Esophagus muscularis mucosa (tissue), 4 donors: Measurements from ENCODE around the gene MBOAT2. TPM values are rescaled to one million over a fixed set of nuclear protein-coding genes. Genes with fewer than 3 reads are reported as not detected.
"Not testable (repeated sequence)": the region's sequence is repeated elsewhere in the genome, so short reads cannot be mapped to it uniquely, and the experiment has no call there.

ENCODE experiments used
- DNase-seq: peaks from one replicate; pipeline ENCODE4 v3.0.0-alpha.2; 2017; ENCODE audit errors: extremely low spot score
- H3K27ac ChIP-seq, 4 donors: fragments of 200-600 bp; sonication (generic); replicated peaks in 1 of 4; 1 replicate in 3 of 4; 2 replicates in 1 of 4; pipeline ENCODE4 v1.5.1; 2016 to 2019; ENCODE audit warnings: mild to moderate bottlenecking in 1 of 4
- H3K27me3 ChIP-seq, 4 donors: fragments of 200-600 bp; sonication (generic); one replicate each; pipeline versions ENCODE4 v1.5.1 to v1.6.0; 2016 to 2019
- H3K36me3 ChIP-seq, 4 donors: fragments of 200-600 bp; sonication (generic); one replicate each; pipeline ENCODE4 v1.5.1; 2016 to 2019
- H3K4me1 ChIP-seq, 4 donors: fragments of 200-600 bp; sonication (generic); one replicate each; pipeline ENCODE4 v1.5.1; 2016 to 2019
- H3K4me3 ChIP-seq, 4 donors: fragments of 200-600 bp; sonication (generic); 1 replicate in 2 of 4; 2 replicates in 2 of 4; pipeline ENCODE4 v1.5.1; 2016 to 2019; ENCODE audit warnings: mild to moderate bottlenecking in 4 of 4, moderate library complexity in 1 of 4
- H3K9me3 ChIP-seq, 4 donors: fragments of 200-600 bp; sonication (generic); 1 replicate in 3 of 4; 2 replicates in 1 of 4; pipeline ENCODE4 v1.5.1; 2016 to 2019
- CTCF ChIP-seq, 3 experiments: fragments of 200-600 bp in 2 of 3; fragments of 450-650 bp in 1 of 3; sonication (generic) in 2 of 3; IDR thresholded peaks; one replicate each; pipeline ENCODE4 v1.5.1; 2017 to 2019; ENCODE audit warnings: antibody characterized with exemption in 3 of 3, mild to moderate bottlenecking in 2 of 3, moderate library complexity in 1 of 3
- EP300 ChIP-seq: sonication (generic); formaldehyde crosslinking; IDR thresholded peaks from one replicate; pipeline ENCODE4 v1.6.1; 2017; ENCODE audit warnings: antibody characterized with exemption
- POLR2A ChIP-seq: fragments of 450-650 bp; IDR thresholded peaks from one replicate; pipeline ENCODE4 v1.6.1; 2017; ENCODE audit warnings: antibody characterized with exemption, moderate library complexity, mild to moderate bottlenecking, low read depth
- POLR2AphosphoS5 ChIP-seq, 2 donors: sonication (generic); formaldehyde crosslinking; IDR thresholded peaks; one replicate each; pipeline ENCODE4 v1.6.1; 2017; ENCODE audit warnings: antibody characterized with exemption in 2 of 2
- WGBS: methylation state at CpG from one replicate; pipeline ENCODE4 v1.1.5; 2018; 5-methylcytosine and 5-hydroxymethylcytosine counted together
- intact Hi-C: fragments of 100-400 bp; cut with DNase I; formaldehyde crosslinking; loops from one replicate; pipeline ENCODE4 v1.15.1; 2023
- total RNA-seq, 4 donors: library from RNA; depleted of rRNA; stranded (reverse); fragments of >200 nt; gene quantifications; one replicate each; pipeline versions ENCODE4 v1.1.0 to v1.2.1, GENCODE V29; 2016

The MBOAT2 gene
- total RNA-seq, 4 donors from 2014 or later = 14.1 to 19.9 (median 17.0) TPM

- no peaks in the 10 kb centered on the region for H3K9me3 ChIP-seq
- H3K4me1 ChIP-seq = no peaks in the 10 kb centered on the region
- no peak overlapping the region for H3K27ac ChIP-seq
- 91% methylated on average over 3 of the region's 3 CpGs for WGBS
- intact Hi-C loops = no loop called here
- no peak for TF ChIP-seq CTCF (IDR thresholded peaks at IDR 0.05)
- TF ChIP-seq POLR2AphosphoS5 (IDR thresholded peaks at IDR 0.05) = no peak
- no peak for TF ChIP-seq EP300
- no peak for TF ChIP-seq POLR2A
- DNase-seq = no peak
- H3K36me3 ChIP-seq = peaks cover 0 to 22% (median 0%) of the 10 kb centered on the region in 4 donors
- H3K27me3 ChIP-seq = no peaks in the 10 kb centered on the region
- no peak overlapping the region for H3K4me3 ChIP-seq
Observed at GRCh38 chr2:8935982-8936381, 67.5 kb downstream of the MBOAT2 start.

GRCh38 chr2:8934338-8934737 lies 69.1 kb downstream of the MBOAT2 start:
- intact Hi-C loops = no loop called here
- Histone ChIP-seq H3K27me3 (no peaks in the 10 kb centered on the region), H3K36me3 (peaks cover 0 to 16% (median 0%) of the 10 kb centered on the region in 4 donors), H3K4me3 (no peak overlapping the region), H3K4me1 (no peaks in the 10 kb centered on the region), H3K27ac (no peak overlapping the region), H3K9me3 (no peaks in the 10 kb centered on the region)
- no peak for DNase-seq
- TF ChIP-seq POLR2A = no peak
- no peak for TF ChIP-seq CTCF (IDR thresholded peaks at IDR 0.05)
- TF ChIP-seq POLR2AphosphoS5 (IDR thresholded peaks at IDR 0.05) = no peak

DNA sequence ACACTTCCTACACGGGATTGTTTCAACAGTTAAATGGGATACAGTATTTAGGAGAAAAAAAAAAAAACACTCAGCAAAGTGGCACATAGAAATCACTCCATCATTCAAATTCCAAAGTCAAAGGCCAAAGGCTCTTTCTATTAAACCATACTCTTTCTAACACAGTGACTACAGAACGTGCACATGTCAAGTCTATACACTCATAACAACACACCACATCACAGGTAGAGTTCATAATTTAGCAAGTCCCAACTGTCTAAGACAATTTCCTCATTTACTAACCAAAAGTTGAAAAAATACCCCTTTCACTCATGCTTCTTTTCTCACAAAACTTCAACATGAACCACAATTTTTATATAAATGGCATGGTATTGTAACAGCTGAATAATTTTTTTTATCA lies 70.8 kb downstream of the MBOAT2 start:
- H3K36me3 ChIP-seq = peaks cover 0 to 7% (median 0%) of the 10 kb centered on the region in 4 donors
- H3K4me1 ChIP-seq = no peaks in the 10 kb centered on the region
- intact Hi-C loops = no loop called here
- WGBS = 90% methylated on average over 2 of the region's 2 CpGs
- H3K4me3 ChIP-seq = no peak overlapping the region
- DNase-seq = no peak
- no peaks in the 10 kb centered on the region for H3K27me3 ChIP-seq
- H3K9me3 ChIP-seq = no peaks in the 10 kb centered on the region
- TF ChIP-seq EP300 (no peak), POLR2AphosphoS5 (IDR thresholded peaks at IDR 0.05) (no peak), POLR2A (no peak), CTCF (IDR thresholded peaks at IDR 0.05) (no peak)
- no peak overlapping the region for H3K27ac ChIP-seq

DNA sequence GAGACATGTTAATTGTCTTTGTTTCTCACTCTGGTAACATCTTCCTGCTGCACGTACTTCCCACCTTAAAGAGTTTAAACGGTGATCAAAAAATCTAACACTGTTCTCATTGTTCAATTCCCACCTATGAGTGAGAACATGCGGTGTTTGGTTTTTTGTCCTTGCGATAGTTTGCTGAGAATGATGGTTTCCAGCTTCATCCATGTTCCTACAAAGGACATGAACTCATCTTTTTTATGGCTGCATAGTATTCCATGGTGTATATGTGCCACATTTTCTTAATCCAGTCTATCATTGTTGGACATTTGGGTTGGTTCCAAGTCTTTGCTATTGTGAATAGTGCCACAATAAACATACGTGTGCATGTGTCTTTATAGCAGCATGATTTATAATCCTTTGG lies 73.3 kb downstream of the MBOAT2 start:
- DNase-seq, H3K27ac ChIP-seq, H3K9me3 ChIP-seq, H3K36me3 ChIP-seq, intact Hi-C loops, H3K4me1 ChIP-seq, H3K4me3 ChIP-seq, H3K27me3 ChIP-seq: not testable (repeated sequence)
- 96% methylated on average over 4 of the region's 5 CpGs for WGBS

- no peak for TF ChIP-seq POLR2AphosphoS5 (IDR thresholded peaks at IDR 0.05)
- TF ChIP-seq POLR2A = no peak
- TF ChIP-seq CTCF (IDR thresholded peaks at IDR 0.05) = no peak
- TF ChIP-seq EP300 = no peak
- intact Hi-C loops = no loop called here
- no peak overlapping the region for H3K4me3 ChIP-seq
- H3K36me3 ChIP-seq = no peaks in the 10 kb centered on the region
- H3K27me3 ChIP-seq = no peaks in the 10 kb centered on the region
- no peak overlapping the region for H3K27ac ChIP-seq
- DNase-seq = no peak
- 96% methylated on average over 3 of the region's 3 CpGs for WGBS
- H3K9me3 ChIP-seq = no peaks in the 10 kb centered on the region
- no peaks in the 10 kb centered on the region for H3K4me1 ChIP-seq
Observed at GRCh38 chr2:8929128-8929527, 74.4 kb downstream of the MBOAT2 start.
